Hindlimb muscle (tissue), 1 donor: ENCODE results near the gene GLIS2. TPM values are rescaled to one million over a fixed set of nuclear protein-coding genes. Genes with fewer than 3 reads are reported as not detected.

ENCODE experiments used
- DNase-seq: peaks from one replicate; pipeline ENCODE4 v3.0.0-alpha.2; 2013
- polyA plus RNA-seq: library from polyadenylated mRNA; unstranded; fragments of 120-200 nt; gene quantifications from one replicate; pipeline ENCODE4 v1.2.1, GENCODE V29; 2013; ENCODE audit not compliant: insufficient read length

Gene GLIS2
- polyA plus RNA-seq, 1 donor: 25.8 TPM

DNA sequence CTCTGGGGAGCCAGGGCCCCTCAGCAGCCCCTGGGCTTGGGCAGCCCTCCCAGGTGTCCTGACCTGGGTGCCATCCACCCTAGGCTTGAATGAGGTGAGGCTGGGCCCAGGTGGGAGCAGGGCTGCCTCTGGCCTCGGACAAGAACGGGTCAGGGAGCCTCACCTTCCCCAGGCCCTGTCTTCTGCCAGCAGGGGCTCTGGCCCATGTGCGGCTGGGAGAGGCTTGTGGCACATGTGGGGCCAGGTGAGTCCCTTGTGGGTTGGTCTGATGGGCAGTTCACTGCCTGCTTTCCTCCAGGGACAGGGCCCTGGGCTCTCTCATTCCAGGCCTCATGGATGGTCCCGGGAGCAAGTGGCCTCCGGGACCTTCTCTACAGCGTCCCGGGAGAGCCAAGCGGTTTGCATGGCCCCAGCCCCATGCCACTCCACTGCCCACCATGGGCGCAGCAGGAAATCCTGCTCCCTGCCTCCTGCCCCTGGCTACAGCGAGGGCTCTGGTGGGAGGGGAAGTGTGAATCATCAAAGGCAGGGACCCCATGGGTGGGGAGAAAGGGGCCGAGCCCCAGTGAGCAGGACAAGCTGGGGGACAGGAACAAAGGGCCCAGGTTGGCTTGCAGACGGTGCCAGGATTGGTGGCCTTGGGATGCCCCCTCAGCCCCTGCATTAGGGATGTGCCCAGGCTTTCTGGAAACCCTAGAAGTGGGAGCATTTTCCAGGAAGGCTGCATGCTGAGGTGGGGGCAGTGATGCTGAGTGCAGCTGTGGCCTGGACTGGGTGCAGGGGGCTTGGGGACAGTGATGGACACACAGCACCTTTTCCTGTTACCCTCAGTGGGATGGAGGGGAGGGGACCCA, 68.0 kb downstream of the GLIS2 start:
- no peak for DNase-seq

DNA sequence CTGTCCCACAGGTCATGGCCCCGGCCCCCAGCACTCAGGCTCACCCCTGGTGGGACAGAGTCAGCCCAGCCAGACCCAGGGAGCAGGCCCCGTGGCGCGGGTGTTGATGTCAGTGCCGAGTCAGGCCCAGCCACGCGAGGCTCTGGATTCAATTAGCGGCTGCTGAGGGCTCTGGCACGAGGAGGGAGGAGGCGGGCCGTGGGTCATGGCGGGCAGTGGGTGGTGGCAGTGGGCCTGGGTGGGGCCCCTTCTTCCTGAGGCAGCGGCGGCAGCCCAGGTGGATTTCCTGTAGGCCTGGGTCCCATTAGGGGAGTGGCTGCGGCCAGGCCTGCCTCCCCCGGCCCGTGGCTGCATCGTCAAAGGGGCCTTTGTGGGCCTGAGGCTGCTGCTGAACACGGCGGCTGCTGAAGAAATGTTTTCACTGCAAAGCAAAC, 68.7 kb downstream of the GLIS2 start:
- no peak for DNase-seq

DNA sequence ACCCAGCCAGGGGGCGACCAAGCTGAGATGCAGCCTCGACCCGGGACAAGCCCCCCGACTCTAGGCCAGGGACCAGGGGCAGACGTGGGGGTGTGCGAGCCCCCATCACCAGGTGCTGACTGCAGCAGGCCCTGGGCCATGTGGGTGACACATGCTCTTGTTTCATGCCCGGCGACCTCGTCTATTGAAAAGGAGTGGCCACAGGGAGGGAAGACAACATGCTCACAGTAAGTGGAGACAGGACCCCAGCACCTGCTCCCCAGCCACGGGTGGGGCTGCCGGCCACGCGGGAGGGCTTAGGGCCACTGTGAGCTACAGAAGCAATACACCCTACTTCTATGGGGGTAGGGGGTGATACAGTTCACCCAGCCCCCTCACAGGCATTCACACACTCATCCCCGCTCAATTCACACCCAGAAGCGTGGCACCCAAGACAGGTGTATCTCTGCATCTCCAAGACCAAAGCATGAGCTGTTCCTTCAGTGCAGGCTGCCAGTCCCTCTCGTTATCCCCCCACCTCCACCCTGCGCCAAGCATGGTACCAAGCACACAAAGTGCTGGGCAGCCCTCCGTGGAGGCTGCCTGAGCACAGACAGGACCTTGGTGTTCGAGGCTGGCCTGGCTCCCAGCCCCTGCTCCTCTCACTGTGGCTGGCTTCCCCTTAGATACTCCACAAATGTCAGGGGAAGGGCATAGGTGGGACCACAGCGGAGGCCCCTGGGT, 69.4 kb downstream of the GLIS2 start:
- DNase-seq: no peak

DNA sequence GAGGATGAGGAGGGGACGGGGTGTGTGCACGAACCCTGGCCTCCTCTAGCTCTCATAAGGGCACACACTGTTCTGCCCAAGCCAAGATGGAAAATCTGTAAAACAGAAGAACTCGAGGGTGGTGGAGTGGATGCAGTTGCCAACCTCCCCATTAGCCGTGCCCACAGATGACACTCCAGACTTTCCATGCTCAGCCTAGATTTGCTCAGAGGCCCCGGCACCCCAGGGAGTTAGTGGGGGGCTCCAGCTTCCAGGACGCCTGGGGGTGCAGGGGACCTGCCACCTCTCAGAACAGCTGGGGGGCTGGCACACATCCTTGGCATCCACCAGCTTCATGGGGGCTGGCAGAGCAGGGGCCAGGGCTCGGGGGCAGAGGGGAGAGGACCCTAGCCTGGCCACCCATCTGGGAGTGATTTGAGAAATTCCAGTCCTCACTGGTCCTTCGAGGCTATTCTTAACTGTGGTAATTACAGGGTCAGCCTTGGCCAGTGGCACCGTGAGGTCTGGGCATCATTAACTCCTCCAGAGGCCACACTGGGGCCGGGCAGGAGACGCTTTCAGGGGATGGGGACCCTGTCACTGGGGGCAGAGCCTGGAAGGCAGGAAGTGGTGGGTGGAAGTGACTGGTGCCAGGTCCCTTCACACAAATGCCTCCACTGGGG, 70.1 kb downstream of the GLIS2 start:
- no peak for DNase-seq

DNA sequence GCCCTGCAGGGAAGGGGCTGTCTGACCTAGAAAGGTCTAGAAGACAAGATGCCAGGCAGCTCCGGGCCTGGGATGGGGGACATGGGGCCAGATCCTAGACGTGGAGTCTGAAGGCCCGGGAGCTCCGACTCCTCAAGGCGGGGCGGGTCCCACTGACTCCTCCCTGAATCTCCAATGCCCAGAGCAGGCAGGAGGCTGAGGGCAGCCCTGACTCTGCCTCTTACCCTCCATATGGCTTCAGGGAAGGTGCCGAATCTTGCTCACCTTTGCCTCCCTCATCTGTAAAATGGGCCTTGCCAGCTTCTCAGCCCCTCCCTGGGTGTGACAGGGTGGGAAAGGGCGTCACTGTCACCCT, 70.6 kb downstream of the GLIS2 start:
- DNase-seq: no peak

DNA sequence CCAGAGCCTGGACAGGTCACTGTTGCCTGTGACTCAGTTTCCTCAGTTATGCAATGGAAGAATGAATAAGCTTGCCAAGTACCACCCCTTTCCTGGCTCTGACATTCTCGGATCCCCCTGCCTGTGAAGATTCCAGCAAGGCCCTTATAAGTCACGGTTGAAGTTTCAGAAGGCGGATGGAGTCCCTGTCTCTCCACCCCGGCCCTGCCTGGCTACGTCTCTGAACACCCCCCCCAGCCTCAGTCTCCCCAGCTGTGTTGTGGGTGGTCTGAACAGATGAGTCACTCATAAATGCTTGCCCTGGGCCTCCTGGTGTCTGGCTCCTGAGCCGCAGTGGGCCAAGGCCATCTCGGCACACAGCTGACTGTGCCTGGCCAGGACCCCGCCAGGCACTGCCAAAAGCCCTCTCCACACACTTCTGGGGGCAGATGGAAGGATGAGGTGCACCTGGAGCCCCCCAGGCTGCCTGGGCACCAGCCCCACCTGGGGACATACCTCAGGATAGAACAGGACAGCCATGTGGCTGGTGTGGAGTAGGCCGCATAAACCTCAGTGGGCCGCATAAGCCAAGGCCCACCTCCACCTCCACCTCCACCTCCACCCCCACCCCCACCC, 71.2 kb downstream of the GLIS2 start:
- no peak for DNase-seq

DNA sequence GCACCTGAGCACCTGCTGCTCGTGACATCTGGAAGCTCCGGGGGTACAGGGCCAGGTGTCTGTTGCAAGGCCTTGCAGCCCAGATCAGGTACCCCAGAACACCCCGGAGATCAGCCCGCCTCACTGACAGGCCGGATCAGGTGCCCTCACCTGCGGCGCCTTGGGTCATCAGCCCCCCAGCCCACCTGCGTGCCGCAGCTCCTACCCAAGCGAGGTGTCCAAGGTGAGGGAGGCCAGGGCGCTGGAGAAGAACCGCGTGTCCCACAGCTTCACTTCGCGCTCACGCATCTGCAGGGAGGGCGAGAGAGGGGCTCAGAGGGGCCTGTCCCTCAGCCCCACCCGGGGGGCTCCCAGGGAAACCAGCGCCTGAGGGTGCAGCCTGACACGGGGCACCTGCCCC, 71.9 kb downstream of the GLIS2 start:
- no peak for DNase-seq

DNA sequence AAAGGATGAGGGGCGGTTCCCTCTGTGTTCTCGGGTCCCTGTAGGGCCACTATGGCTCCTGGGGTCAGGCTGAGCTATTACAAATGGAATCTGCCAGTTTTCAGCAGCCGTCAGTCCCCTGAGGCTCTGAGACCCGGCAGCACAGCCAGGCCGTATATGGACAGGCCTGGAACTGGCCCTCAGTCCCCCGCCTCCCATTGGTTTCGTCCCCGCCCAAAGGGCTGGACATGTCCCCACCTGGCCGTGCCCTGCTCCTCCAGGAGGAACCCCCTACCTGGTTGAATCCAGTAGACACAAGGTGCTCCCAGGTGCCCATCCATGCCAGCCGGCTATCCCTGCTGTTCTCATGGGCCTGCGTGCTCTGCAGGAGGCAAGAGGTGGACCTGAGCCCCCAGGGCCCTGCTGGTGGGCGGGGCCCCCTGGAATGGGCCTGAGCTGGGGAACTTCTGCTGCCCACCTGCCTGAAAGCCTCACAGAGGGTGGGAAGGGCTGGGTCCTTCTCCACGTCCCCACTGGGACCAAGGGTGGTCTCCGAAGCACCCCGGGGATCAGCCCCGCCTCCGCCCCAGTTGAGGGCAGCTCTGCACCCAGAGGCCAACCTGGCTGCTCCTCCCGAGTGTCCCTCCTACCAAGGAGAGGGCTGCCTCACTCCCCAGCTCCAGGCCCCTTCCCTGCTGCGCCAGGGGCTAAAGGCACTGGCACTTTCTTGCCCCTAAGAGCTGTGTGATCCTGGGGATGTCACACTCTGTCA, 72.6 kb downstream of the GLIS2 start:
- DNase-seq: no peak

Other genes starting within 250 kb of the GLIS2 start
- 19.3 TPM for gene ADCY9, start 199.6 kb upstream of the GLIS2 start, polyA plus RNA-seq
- 671 TPM for gene SRL, start 74.0 kb upstream of the GLIS2 start, polyA plus RNA-seq
- 14.8 TPM for gene TFAP4, start 43.0 kb upstream of the GLIS2 start, polyA plus RNA-seq
- 28.9 TPM for gene PAM16, start 35.3 kb downstream of the GLIS2 start, polyA plus RNA-seq
- 12.6 TPM for gene VASN, start 55.8 kb downstream of the GLIS2 start, polyA plus RNA-seq
- gene CORO7, start 100.5 kb downstream of the GLIS2 start, polyA plus RNA-seq: 26.1 TPM
- 34.9 TPM for gene DNAJA3, start 109.8 kb downstream of the GLIS2 start, polyA plus RNA-seq
- gene NMRAL1, start 158.6 kb downstream of the GLIS2 start, polyA plus RNA-seq: 16.0 TPM
- 37.9 TPM for gene HMOX2, start 160.3 kb downstream of the GLIS2 start, polyA plus RNA-seq
- gene CDIP1, start 222.7 kb downstream of the GLIS2 start, polyA plus RNA-seq: 42.8 TPM
- gene C16orf96, start 240.3 kb downstream of the GLIS2 start, polyA plus RNA-seq: 1.1 TPM